ENCODE data around the gene GID4.

Gene GID4

DNA sequence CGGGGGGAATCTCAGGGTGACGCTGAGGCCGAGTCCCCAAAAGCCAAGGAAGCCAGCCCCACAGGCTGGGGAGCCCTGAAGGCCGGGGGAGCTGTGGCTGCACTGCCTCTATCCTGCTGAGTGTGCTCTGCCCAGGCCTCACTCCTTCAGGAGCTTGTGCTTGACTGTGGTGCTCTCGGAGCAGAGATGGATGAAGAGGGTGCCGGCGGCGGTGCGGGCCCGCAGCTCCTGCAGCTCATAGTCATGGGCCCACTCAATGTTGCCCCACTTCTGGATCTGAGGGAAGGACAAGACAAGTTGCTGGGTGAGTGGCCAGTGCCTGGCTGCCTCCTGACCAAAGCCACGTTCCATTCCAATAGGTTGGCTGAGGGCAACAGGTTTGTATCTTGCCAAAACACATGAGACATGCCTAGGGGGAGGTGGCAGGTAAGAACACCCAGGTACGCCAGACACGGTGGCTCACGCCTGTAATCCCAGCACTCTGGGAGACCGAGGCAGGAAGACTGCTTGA lies 20.7 kb upstream of the GID4 start:
- no peak for FAIRE-seq

DNA sequence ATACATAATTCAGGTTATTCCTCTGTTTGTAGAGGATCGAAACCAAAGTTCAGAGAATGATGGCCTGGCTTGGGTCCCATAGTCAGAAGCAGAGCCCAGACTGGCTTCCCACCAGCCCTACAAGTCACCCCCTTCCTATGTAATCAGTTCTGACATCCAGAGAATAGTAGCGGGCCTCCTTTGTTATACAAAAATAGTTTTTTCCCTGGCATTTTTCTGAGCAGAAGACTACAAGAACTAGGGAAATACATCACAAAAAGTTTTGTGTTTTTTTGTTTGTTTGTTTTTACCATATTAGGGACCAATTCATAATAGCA lies 19.4 kb upstream of the GID4 start:
- FAIRE-seq = no peak

DNA sequence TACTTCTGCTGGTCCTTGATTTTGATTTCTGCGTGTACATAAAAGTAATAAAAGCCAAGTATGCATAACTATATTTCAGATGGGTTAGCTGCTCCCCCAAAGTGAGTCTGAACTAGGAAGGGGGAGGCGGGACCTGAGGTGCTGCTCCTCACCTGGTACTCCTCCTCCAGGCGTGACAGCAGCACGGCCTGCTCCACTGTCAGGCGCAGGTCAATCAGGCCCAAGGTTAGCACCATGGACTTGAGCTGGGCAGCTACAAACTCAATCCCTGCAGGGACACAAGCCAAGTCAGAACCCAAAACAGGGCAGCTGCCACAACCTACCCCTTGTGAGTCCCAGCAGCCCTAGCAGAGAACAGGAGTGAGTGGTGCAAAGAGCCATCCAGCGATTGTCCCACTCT lies 18.2 kb upstream of the GID4 start:
- no peak for FAIRE-seq

DNA sequence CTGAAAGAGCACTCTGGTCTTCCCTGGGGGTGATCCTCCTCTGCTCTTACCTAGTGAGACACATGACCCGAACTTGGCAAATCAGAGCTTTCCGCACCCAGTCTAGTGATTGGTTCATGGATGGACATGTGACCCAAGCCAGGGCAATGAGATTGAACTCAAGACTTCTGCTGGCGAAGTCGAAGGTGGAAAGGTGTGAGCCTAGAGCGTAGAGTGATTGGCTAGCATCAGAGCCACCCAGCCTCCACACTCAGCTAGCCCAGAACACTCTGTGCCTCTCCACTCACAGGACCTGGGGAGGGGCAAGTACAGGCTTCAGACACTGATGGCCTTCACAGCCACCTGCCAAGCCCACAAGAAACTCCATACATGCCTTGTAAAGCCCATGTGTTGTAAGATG lies 17.8 kb upstream of the GID4 start:
- FAIRE-seq = no peak

DNA sequence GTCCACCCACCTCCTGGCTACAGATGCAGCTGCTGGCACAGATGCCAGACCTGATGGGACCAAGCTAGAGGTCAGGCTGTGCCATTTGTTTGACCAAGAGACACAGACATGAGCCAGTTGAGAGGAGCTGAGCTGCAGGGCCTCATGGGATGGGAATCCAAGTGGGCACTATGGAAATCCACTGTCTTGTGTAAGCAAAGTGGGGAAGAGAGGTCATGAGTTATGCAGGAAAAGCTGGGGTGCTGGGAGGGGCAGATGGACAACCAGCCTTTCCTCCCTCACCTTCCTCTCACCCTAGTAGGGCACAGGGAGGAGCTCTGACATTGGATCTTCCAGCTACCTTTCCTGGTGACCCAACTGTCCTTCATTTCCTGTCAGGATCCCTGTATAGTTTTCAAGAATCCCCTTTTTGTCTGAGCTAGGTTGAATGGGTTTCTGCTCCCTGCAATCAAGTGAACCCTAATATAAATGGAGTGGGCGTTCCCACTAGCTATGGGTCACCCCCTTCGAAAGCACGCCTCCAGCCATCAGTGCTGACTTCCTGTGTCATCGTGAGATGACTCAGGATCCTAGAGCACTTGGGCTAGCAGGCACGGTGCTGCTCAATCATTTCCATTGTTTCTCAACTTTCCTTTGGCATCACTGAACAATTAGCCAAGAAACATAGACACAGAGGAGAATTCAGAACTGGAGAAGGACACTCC lies 13.8 kb upstream of the GID4 start:
- FAIRE-seq = no peak

DNA sequence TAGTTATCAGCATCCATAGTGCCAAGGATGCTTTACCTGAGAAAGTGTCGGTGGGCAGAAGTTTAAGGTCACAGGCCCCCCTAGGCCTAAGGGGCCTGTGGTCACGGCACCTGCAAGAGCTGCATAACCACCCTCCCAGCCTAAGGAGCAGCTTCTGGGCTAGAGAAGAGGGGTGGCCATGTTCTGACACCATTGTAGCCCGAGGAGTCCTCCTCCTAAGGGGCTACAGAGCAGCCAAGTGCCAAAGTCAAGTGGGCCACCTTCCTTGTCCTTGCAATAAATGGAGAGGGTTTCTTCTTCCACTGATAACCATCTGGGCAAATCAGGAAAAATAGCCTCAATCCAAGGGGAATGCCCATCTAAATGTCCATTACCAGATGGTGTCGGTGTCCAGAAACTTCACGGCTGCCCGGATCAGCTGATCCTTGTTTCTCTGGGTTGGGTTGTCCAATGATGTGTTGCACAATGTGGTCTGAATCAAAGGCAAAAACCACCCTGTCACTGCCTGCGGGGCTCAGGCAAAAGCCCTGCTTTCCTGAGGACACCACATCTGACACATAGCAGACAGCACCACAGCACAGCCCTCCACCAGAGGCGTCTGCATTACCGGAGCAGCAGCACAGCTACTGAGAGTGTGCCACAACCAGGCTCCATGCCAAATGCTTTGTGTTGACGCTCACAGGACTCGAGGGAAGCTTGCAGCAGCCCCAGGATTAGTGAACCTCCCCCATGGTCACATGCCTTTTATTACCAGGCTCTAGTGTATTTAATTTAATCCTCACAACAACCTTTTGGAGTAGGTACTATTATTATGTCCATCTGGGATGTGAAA lies 13.0 kb upstream of the GID4 start:
- no peak for FAIRE-seq

DNA sequence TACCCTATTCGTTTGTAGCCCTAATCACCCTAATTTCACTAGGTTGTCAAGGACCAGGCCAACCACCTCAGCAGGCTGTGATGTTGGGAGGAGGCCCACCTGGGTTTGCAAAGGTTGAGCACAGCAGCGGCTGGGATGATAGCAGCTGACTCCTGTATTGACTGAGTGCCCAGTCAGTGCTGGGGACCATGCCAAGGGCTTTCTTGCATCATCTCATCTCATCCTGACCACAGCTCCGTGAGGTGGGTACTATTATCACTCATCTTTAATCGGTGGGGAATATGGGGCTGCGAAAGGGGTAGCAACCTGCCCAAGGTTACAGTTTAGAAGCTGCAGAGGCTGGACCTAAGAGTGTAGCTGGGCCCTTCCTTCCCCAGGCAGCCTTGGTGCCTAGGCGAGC lies 11.9 kb upstream of the GID4 start:
- no peak for FAIRE-seq

DNA sequence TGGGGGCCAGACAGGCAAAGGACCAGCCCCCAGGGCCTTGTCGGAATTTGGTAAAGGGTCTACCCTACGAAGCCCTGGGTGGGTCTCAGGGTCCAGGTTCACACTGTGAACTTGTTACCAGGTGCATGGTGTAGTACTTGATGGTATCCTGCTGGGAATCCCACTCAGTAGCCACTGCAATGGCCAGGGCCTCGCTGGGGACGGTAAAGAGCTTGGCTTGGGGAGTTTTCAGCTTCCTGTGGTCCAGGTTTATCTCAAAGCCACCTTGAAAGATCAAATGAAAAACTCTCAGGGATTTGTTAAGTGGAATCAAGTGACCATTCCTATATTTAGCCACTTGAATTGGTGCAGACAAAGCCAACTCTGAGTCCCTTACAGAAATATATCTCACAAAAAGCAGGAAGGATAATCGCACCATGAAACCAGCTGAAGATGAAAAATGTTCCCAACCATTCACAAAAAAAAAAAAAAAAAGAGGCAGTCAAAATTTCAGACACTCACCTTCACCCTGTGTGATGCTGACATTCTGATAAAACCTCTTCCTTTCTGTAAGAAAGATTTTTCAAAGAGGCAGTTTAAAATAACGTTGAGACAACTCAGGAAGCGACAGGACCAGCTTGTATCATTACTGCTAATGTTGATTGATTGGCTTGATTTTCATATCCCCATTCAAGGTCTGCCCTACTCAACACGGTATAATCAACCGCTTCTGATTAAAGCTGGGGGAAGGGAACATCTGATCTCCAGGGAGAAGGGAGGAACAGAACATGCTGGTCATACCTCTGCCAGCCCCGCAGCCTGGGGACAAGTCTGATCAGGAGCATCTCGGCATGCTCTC lies 10.9 kb upstream of the GID4 start:
- no peak for FAIRE-seq

DNA sequence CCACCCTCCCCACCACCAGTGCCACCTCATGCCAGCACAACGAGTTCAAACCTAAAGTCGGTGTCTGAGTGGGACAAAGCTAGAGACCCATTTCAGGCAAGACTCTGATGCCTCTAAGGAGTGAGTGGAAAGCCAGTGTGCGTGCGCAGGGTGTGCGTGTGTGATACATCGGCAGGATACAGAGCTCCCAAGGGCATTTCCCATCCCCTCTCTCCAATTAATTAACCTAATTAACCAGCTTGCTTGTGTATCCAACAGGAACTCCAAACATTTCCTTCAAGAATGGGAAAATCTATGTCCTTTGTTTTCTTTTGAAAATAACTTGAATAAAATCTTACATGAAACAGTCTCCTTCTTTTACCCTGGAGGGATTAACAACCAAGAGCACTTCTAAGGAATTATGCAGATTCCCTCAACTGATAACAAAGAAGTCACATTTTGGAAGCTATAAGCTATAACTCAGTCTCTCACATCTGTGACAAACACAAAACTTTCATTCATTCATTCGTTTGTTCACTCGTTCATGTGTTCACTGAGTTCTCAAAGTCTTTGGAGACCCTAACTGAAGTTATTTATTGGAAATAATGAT lies 10.2 kb upstream of the GID4 start:
- no peak for FAIRE-seq

DNA sequence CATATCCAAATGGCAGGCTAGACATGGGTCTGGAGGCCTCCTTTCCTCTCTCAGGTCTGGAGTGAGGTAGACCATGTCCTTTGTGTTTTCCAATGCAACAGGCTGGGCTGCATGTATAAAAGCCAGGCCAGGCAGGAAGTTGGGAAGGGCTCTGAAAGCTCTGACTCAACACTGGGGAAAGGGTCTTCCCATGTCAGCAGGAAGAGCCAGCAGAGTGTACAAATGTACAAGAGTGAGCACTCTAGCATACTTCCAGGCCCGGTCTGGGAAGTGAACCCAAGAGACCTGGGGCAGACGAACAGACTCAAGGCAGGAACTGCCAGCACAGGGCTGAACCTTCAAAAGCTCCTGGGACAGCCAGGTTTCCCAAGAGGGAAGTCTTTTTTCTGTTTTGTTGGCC lies 7.3 kb upstream of the GID4 start:
- FAIRE-seq = no peak

DNA sequence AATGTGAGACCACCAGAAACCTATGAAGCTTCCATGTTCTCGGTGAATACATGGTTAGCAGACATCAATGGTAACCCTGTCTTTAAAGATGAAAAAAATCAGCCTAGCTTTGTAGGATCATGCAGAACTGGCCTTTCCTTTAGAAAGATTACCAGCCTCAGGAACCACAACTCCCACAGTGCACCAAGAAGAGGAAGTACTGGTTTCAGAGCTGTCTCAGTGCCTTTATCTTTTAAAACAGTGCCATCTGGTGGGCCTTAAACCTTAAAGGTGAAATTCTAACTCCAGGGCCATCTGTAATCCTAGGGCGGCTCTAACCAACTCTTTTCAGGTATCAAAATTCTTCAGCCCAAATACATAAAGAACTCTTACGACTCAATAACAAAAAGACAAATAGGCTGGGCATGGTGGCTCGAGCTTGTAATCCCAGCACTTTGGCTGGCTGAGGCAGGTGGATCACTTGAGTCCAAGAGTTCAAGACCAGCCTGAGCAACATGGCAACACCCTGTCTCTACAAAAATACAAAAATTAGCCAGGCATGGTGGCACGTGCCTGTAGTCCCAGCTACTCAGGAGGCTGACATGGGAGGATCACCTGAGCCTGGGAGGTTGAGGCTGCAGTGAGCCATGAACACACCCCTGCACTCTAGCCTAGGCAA lies 5.6 kb upstream of the GID4 start:
- FAIRE-seq = peak; percentile 89

DNA sequence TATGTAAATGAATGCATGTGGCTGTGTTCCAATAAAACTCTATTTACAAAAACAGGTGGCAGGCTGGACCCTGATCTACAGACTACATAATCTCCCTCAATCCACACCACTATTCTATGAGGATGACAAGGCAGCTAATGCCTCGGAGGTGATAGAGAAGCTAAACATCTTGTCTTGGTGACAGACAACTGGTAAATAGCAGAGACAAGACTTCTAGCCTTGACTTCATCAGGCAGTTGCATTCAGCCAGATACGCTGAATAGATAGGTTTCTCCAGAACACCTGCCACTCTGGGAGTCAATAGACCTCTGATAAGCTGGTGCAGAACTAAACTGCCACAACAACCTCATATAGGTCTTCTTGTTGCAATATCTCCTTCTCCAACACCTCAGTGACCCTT lies 3.5 kb upstream of the GID4 start:
- FAIRE-seq = no peak

DNA sequence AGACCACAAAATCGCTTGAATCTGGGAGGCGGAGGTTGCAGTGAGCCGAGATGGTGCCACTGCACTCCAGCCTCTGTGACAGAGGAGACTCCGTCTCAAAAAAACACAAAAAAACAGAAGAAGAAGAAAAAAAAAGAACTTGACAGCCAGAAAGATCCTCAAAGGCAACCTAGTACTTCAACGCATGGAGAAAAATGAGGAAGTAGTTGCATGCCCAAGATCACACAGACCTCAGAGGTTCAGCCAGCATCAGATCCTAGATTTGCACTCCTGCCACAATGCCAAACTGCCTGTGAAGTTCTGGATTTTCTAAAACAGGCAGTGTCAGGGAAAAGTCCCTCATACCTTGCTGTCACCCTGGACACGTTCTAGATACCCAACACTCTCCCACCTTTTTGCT lies 1.7 kb upstream of the GID4 start:
- FAIRE-seq = no peak

DNA sequence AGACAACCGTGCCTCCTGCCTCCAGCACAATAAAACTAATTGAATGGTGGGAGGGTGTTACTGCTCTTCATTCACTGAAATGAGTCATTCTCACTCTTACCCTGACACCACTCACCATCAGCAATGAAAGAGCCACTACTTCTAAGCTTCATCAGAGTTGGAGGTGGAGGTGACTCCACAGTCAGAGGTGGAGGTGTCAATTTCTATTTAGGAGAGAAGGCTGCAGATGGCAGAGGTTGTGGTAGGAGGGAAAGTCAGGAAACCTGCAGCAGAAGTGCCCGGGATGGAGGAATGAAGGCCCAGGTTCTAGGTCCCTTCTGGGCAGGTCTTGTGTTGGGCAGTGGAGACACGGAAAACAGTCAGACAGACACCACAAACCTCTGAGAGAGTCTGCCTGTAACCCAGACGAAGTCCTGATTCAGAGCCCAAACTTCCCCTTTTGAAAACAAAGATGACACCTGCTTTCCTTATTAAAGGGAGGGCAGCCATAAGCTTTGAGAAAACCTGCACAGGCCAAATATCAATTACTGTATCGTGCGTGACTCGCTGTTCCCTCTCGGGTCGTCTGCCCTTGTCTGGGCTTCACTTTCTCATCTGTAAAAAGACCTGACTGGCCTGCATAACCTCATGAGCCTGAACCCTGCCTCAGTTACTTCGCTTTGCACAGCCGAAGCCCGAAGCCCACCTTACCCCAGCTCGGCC lies 908 bp upstream of the GID4 start:
- no peak for FAIRE-seq

DNA sequence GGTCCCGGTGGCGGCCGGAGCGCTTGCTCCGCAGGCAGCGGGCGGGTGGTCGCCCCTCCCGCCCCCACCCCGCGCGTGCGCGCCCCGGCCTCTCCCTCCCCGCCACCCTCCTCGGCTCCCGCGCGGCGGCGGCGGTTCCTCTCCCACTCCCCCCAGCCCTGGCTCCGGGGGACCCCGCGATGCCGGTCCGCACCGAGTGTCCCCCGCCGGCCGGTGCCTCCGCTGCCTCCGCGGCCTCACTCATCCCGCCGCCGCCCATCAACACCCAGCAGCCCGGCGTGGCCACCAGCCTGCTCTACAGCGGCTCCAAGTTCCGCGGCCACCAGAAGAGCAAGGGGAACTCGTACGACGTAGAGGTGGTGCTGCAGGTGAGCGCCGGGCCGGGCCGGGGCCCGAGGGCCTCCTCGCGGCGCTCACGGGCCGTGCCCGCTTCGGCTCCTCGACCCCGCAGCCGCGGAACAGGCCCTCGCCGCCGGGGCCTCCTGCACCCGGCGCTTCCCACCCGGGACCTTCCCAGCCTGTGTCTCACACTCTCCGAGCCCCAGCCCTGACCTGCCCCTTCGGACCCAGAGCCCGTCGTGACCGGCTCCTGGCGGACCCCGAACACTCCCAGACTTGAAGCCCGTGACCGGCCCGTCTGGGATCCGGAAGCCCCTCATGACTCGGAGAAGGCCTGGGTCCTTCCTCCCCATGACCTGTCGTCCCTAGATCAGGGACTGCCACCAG lies 490 bp downstream of the GID4 start:
- FAIRE-seq = no peak

DNA sequence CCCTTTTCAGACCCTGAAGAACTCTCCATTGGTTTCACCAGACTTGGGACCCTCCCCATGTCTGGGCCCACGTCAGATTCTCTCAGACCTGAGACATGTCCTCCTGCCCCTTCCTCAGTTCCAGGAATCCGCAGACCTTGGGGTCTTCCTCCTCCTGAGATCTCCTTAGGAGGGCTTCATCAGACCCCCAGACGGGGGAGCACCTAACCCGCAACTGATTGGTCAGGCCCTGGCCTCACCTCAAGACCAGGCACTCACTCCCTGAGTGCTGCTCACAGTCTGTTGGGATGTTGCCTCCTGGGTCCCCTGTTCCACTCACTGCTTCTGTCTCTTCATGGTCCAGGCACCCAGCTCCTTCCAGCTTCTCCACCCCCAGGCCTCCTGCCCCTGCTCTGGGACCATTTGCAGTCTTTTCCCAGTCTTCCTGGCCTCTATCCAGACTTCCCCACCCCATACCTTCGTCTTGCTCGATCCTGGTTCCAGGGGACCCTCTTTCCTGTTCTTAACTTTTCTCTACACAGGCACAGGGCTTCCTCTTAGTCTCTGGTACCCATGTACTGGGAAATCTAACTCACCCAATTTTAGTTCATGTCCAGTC lies 1.2 kb downstream of the GID4 start:
- no peak for FAIRE-seq

DNA sequence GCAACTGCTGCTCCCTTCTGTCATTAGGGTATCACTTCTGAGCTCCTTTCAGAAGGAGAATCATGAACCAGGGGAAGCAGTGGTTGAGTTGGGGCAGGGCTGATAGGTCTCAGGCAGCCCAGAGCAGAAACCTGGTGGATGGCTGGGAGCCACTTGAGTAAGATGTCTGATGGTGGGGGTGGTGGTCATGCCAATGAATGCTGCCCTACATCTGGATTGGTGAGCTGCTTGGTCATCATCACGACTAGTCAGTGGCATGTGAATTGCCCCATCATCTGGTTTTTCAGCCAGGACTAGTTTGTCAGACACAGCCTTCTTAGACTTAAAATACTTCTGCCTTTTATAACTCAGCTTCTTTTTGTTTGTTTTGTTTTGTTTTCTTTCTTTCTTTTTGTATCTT lies 2.6 kb downstream of the GID4 start:
- FAIRE-seq = no peak

DNA sequence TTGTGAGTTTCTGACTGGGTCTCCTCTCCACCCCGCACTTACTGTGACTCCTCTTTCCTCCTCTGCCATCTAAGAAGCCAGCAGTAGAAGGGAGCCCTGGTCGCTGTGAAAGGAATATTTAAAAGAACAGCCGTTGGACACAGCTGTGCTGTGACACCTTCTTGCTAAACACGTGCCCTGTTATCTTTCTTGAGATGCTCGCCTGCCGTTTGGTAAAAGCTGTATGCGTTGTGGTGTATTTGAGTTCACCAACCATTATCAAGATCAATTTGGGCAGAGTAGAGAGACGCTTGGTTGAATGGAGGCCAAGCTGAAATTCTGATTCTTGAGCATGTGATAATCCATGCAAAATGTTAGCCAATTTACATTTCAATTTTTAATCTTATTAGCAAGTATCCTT lies 3.8 kb downstream of the GID4 start:
- no peak for FAIRE-seq

DNA sequence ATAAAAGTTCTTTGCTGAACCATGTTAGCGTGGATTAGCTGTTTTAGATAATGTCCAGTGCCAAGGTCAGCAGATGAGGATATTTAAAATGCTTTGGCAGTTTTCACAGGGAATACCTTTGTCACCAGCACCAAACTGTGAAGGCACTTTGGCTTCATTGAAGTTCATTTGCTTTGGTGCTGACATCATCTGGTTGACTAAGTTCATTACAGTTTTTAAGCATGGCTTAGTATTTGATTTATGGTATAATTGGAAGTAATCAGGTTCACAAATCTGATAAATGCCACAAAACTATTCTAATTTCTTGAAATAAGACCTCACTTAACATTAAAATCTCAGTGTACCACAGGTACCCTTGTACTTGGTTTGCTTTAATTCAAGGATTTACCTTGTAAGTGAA lies 4.3 kb downstream of the GID4 start:
- no peak for FAIRE-seq

DNA sequence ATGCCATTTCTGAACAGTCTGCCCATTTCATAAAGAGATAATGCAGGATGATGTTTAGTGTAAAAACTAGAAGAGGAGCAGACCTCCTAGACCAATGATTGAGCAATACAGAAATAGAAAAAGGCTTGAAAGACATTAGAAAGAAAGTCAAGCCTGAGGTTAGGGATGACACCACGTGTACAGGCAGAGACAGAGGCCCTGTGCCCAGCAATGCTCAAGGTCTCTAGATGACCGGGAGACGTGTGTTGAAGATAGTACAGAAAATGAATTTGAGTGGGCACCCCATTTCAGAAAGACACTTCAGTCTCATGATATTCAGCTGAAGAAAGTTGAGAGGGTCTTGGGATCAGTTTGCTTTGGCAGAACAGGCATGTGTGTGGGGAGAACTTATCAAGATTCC lies 5.4 kb downstream of the GID4 start:
- FAIRE-seq = no peak

All from TTC549 (cell line).